ENCODE results near the gene VANGL2.

Gene VANGL2

DNA sequence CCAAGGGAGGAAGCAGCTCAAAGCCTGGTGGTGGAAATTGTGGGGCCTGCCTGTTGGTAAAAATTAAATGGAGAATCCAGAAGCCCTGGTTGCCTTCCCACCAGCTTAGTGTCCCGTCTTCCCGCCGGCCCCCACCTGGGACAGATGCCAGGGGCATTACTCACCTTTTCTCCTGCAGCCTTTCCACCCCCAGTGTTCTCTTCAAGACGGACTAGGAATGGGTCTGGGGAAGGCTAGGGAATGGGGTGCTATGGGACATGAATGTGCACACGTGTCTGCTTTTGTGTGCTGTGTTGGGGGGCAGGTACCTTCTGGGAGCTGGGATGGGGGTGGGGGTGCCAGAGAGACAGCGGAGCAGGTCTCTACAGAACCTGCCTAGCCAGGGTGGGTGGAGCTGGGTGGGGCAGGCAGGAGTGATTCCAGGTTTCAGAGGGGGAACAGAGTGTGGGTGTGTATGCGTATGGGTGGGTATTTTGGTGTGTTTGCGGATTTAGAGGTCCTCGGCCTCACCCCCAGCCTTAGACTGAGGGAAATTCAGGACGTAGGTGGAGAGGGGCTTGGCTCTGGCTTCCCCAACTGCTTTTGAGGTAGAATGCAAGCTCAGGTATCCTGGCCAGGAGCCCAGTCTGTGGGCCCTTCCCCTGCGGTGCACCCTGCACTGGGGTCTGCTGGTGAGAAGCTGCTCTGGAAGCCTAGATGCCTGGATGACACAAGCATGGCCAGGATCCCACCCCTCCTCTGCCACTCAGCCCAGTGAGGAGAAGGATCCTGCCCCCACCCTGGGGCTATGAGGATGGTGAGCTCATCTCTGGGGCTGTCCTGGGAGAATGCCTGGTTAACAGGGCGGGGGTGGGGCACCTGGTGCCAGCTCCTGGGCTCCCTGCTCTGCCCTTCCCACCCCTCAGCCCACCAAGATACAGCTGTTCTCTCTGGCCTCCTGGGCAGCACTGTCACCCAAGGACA, 7.8 kb downstream of the VANGL2 start:
- DNase-seq (no peak), ATAC-seq (no peak)
- Mint-ChIP-seq H3K36me3 (ENCODE audit: low read depth) (no peaks in the 10 kb centered on the region), H3K4me3 (no peak overlapping the region), H3K27ac (no peak overlapping the region), H3K27me3 (no peaks in the 10 kb centered on the region), H3K9me3 (no peaks in the 10 kb centered on the region), H3K4me1 (no peaks in the 10 kb centered on the region)

DNA sequence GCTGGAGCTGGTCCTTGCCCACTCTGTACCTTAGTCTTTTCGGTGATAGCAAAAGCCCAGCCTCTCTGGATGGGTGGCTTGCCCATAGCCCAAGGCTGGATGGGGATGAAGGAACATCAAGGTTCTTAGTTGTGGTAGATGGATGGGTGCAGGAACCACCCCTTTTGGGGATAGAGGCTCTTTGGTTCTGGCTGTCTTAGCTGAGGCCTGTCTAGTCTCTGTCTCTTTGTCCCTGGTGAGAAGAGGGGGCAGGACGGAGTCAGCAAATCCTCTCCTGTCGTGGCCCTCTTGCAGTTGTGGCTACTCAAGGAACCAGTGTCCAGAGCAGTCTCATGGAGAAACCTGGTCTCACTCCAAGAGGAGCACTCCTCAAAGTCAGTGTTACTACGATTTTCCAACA, 8.5 kb downstream of the VANGL2 start:
- no peaks in the 10 kb centered on the region for H3K36me3 Mint-ChIP-seq (ENCODE audit: low read depth)
- H3K9me3 Mint-ChIP-seq = no peaks in the 10 kb centered on the region

DNA sequence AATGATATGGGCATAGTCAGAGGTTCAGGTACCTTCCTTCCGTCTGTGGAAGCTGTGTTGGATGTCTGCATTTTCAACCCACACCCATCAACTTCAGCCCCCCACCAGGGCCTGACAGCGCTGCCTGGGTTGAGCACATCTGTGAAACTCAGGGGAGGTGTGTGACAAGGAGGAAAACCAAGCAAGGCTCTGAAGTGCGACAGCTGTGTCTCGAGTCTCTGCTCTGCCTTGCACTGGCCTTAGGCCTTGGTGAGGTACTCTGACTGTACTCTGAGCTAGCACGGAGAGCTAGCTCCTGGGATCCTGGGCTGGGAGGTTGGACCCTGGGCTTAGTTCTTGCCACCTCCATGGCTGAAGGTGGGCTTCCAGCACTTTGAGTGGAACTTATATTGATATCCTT, 9.1 kb downstream of the VANGL2 start:
- Mint-ChIP-seq H3K27ac (no peak overlapping the region), H3K4me3 (no peak overlapping the region), H3K4me1 (no peaks in the 10 kb centered on the region), H3K27me3 (no peaks in the 10 kb centered on the region), H3K36me3 (ENCODE audit: low read depth) (no peaks in the 10 kb centered on the region), H3K9me3 (no peaks in the 10 kb centered on the region)
- no peak for DNase-seq
- no peak for ATAC-seq

More for the DNA sequence above, 8.5 kb downstream of the VANGL2 start:
- no peak for ATAC-seq
- DNase-seq = no peak
- no peaks in the 10 kb centered on the region for H3K27me3 Mint-ChIP-seq
- no peak overlapping the region for H3K4me3 Mint-ChIP-seq
- no peak overlapping the region for H3K27ac Mint-ChIP-seq
- no peaks in the 10 kb centered on the region for H3K4me1 Mint-ChIP-seq

DNA sequence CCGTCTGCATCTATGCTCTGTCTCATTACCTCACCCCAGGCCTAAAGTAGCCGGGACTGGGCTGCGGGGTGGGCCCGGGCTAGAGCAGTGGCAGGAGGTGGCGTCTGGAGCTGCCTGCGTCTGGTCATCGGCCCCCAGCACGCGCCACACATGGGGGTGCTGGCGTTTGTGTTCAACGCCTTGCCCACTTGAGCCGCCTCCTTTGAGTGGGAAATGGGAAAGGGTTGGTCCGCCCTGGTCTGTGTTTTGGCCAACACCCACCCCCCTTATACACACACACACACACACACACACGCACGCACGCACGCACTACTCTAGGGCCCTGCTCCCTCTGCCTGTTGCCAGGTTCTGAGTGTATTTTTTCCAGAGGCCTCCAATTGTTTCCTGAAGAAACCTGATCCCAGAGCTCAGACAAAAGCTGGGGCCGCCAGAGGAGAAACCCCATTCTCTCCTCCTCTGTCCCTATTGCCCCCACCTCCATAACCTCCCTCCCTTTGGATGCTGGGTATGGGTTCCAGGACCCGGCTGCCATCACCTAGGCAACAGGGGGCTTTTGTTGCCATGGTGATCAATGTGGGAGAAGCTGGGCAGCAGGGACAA, 10.1 kb downstream of the VANGL2 start:
- no peaks in the 10 kb centered on the region for H3K4me1 Mint-ChIP-seq
- H3K36me3 Mint-ChIP-seq (ENCODE audit: low read depth) = no peaks in the 10 kb centered on the region
- no peaks in the 10 kb centered on the region for H3K27me3 Mint-ChIP-seq
- H3K27ac Mint-ChIP-seq = no peak overlapping the region
- H3K4me3 Mint-ChIP-seq = no peak overlapping the region
- no peak for ATAC-seq
- DNase-seq = no peak
- no peaks in the 10 kb centered on the region for H3K9me3 Mint-ChIP-seq

DNA sequence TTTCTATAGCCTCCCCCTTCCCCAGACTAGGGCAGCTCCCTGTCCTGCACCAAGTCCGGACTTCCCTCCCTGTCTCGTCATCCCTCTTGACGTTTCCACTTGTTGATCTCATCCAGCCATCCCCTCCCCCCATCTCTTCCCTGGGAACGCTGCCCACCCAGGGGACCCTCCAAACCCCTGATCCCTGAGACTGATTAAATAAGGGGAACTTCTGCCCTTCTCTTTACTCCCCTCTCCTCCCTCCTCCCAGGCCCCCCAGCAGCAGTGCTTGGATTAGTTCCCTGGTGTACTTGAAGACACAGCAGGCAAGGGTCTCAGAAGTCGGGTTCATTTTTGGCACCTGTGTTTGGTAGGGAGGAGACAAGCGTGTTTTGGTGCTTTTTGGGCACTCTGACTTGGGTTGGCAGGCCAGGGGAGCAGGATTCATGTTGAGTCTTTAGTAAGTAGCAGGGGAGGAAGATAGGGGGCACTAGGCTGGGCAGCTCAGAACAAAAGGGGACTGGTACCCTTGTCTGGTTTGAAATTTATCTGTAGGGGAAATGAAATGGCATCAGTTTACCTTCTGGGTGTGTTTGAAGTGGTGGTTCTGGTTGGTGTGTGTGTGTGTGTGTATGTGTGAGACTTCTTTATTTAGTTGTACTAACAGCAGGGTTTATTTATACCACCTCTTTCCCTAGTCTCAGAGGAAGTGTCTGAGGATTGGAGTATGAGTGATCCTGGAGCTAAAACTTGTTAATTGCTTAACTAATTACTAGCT, 11.1 kb downstream of the VANGL2 start:
- no peaks in the 10 kb centered on the region for H3K4me1 Mint-ChIP-seq
- ATAC-seq (no peak), DNase-seq (no peak)
- no peaks in the 10 kb centered on the region for H3K9me3 Mint-ChIP-seq
- no peak overlapping the region for H3K4me3 Mint-ChIP-seq
- no peaks in the 10 kb centered on the region for H3K27me3 Mint-ChIP-seq
- H3K36me3 Mint-ChIP-seq (ENCODE audit: low read depth) = no peaks in the 10 kb centered on the region
- H3K27ac Mint-ChIP-seq = no peak overlapping the region

DNA sequence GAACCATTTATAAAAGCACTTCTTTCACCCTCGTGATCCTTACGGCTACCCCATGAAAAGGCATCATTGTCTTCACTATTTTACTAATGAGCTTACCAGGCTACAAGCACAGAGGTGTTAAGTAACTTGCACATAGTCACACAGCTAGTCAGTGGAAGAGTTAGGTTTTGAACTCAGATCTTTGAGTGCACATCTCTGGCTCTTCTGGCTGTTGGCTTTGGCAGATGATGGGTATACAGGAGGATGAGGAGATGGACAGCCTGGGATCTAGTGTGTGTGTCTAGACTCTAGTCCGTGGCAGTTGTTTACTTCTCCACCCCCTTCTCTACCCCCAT, 11.6 kb downstream of the VANGL2 start:
- ATAC-seq = no peak
- H3K27me3 Mint-ChIP-seq = no peaks in the 10 kb centered on the region
- H3K4me1 Mint-ChIP-seq = no peaks in the 10 kb centered on the region
- no peak overlapping the region for H3K27ac Mint-ChIP-seq
- no peak for DNase-seq
- no peaks in the 10 kb centered on the region for H3K9me3 Mint-ChIP-seq
- no peak overlapping the region for H3K4me3 Mint-ChIP-seq
- no peaks in the 10 kb centered on the region for H3K36me3 Mint-ChIP-seq (ENCODE audit: low read depth)

DNA sequence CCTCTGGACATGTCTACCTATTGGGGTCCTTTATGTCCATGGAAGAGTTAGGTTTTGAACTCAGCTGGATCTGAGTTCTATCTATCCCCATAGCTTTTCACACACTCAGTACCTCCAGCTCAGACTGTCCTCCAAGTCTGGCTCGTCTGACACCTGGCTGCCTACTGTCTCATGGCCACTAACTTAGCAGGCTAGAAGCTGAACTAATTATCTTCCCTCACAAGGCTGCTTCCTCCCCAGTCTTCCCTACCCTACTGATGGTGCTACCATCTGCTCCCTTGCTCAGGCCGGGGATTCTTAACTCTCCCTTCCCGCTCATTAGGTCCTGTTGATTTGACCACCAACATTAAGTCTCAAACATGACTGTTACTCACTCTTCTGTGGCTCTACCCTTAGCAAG, 13.4 kb downstream of the VANGL2 start:
- no peak overlapping the region for H3K27ac Mint-ChIP-seq

DNA sequence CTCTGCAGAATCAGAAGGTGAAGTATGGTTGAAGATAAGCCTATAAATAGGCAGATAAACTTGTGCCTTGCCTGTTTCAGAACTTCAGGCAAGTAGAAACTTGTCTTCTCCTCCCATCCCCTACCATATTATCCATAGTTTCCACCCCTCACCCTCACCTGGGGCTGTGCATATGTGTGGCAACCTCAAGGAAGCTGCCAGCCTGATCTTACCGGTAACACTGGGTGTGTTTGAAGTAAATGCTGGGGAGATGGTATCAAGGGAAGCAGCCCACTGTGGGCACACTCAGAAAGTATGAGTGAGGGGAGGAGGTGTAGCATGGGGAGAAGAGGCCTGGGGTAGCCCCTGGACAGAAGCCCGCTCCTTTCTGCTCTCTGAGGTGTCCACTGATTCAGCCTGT, 14.5 kb downstream of the VANGL2 start:
- no peak overlapping the region for H3K27ac Mint-ChIP-seq
- H3K4me3 Mint-ChIP-seq = no peak overlapping the region
- DNase-seq (no peak), ATAC-seq (no peak)
- H3K4me1 Mint-ChIP-seq = no peaks in the 10 kb centered on the region
- no peaks in the 10 kb centered on the region for H3K9me3 Mint-ChIP-seq
- H3K27me3 Mint-ChIP-seq = no peaks in the 10 kb centered on the region
- no peaks in the 10 kb centered on the region for H3K36me3 Mint-ChIP-seq (ENCODE audit: low read depth)

More for the DNA sequence above, 13.4 kb downstream of the VANGL2 start:
- Mint-ChIP-seq H3K36me3 (ENCODE audit: low read depth) (no peaks in the 10 kb centered on the region), H3K27me3 (no peaks in the 10 kb centered on the region), H3K4me1 (no peaks in the 10 kb centered on the region), H3K9me3 (no peaks in the 10 kb centered on the region), H3K4me3 (no peak overlapping the region)
- ATAC-seq (no peak), DNase-seq (no peak)

DNA sequence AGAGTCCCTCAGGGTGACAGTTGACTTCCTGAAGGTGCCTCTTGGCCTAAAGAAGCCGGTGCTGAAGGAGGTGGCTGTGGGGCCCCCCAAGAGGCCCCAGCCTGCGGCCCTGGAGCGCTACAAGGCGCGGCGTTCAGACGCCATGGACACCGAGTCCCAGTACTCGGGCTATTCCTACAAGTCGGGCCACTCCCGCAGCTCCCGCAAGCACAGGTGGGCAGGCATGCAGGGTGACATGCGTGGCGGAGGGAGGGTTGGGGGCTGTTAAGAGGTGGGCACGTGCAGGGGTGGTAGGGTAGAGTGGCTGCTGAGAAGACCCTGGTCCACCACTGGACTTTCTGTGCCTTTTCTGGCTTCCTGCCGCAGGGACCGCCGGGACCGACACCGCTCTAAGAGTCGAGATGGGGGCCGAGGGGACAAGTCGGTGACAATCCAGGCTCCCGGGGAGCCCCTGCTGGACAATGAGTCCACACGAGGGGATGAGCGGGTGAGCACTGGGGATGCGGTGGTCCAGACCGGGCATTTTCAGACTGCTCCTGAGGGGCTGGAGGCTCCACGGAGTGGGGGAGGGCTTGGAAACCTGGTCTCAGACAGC, 15.4 kb downstream of the VANGL2 start:
- no peak for ATAC-seq
- Mint-ChIP-seq H3K27ac (no peak overlapping the region), H3K27me3 (peaks cover 3% of the 10 kb centered on the region), H3K4me3 (no peak overlapping the region), H3K4me1 (no peaks in the 10 kb centered on the region), H3K36me3 (ENCODE audit: low read depth) (no peaks in the 10 kb centered on the region), H3K9me3 (no peaks in the 10 kb centered on the region)
- DNase-seq = no peak

DNA sequence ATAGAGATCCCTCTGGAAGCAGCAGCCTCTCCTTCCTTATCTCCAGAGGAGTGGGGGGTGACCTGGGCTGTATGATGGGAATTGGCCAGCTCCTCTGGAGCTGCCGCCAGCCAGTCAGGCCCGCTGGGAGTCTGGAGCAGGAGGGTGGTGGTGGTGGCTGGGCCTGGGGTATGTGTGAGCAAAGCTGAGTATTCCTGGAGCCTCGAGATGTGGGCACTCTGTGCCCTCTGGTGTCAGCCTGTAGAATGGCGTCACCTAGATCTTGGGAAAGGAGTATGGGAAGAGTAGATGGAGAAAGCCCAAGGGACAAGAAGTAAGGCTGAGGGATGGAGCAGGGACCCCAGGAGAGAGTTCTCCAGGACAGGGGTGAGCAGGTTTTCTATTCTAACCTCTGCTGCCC, 16.0 kb downstream of the VANGL2 start:
- Mint-ChIP-seq H3K36me3 (ENCODE audit: low read depth) (no peaks in the 10 kb centered on the region), H3K4me3 (no peak overlapping the region), H3K4me1 (no peaks in the 10 kb centered on the region), H3K27ac (no peak overlapping the region), H3K9me3 (no peaks in the 10 kb centered on the region), H3K27me3 (peaks cover 3% of the 10 kb centered on the region)
- no peak for ATAC-seq
- no peak for DNase-seq

DNA sequence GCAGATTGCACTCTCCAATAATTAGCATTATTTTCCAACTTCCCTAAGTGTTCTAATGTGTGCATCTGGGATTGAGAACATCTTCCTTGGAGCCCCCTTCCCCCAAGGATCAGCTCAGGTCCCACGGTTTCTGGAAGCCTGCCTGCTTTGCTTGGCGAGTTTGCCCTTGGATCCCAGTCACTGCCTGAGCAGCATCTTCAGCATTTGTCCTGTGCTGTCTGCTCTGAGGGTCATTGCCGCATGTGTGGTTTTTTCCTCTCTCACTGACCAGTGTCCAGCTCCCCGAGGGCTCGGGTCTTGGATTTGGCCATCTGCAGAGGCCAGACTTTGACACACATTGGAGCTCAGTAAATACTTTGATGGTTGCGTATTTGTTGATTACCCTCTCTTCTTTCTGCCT, 18.1 kb downstream of the VANGL2 start:
- Mint-ChIP-seq H3K27ac (no peak overlapping the region), H3K9me3 (no peaks in the 10 kb centered on the region), H3K4me3 (no peak overlapping the region), H3K27me3 (peaks cover 3% of the 10 kb centered on the region), H3K36me3 (ENCODE audit: low read depth) (no peaks in the 10 kb centered on the region), H3K4me1 (no peaks in the 10 kb centered on the region)
- DNase-seq = no peak
- ATAC-seq = no peak

DNA sequence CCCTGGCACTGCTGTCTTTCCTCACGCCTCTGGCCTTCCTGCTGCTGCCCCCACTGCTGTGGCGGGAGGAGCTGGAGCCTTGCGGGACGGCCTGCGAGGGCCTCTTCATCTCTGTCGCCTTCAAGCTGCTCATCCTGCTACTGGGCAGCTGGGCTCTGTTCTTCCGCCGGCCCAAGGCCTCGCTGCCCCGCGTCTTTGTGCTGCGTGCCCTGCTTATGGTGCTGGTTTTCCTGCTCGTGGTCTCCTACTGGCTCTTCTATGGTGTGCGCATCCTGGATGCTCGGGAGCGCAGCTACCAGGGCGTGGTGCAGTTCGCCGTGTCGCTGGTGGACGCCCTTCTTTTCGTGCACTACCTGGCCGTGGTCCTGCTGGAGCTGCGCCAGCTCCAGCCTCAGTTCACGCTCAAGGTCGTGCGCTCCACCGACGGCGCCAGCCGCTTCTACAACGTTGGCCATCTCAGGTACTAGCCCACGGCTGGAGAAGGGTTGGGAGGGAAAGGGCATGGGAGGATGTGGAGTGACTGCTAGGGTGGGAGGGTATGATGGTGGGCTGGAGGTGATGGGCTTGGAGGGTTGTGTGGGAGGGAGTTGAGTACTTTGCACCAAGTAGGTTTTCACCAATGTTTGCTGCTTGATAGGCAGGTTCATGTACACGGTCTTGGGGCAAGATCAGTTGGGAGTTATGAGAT, 18.9 kb downstream of the VANGL2 start:
- Mint-ChIP-seq H3K27me3 (peaks cover 3% of the 10 kb centered on the region), H3K4me3 (no peak overlapping the region), H3K36me3 (ENCODE audit: low read depth) (no peaks in the 10 kb centered on the region), H3K27ac (no peak overlapping the region), H3K4me1 (no peaks in the 10 kb centered on the region), H3K9me3 (no peaks in the 10 kb centered on the region)
- no peak for ATAC-seq
- no peak for DNase-seq

DNA sequence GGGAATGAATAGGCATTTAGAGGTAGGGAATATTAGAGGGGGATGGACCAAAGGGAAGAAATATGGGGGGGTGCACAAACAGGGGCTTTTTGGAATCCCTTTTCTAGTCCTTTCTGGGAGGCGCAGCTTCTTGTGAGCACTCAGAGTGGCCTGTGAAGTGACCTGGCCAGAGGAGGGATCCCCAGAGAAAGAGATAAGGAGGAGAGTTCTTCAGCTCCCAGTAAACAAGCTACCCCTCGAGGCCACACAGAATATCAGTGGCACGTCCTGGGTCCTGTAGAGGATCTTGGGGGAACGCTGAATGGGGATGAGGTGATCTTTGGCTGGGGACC, 19.4 kb downstream of the VANGL2 start:
- Mint-ChIP-seq H3K4me3 (no peak overlapping the region), H3K27me3 (peaks cover 3% of the 10 kb centered on the region), H3K4me1 (no peaks in the 10 kb centered on the region), H3K27ac (no peak overlapping the region), H3K9me3 (no peaks in the 10 kb centered on the region), H3K36me3 (ENCODE audit: low read depth) (no peaks in the 10 kb centered on the region)
- DNase-seq (no peak), ATAC-seq (no peak)

Measured in activated naive CD8-positive, alpha-beta T cell treated with anti-CD3 and anti-CD28 coated beads, Interleukin-2, amount 50 U/mL, for 24 hours (primary cell).